ENCODE data around the gene GLT6D1. TPM values are rescaled to one million over a fixed set of nuclear protein-coding genes. Genes with fewer than 3 reads are reported as not detected.
"Not testable (repeated sequence)": the region's sequence is repeated elsewhere in the genome, so short reads cannot be mapped to it uniquely, and the experiment has no call there.

GLT6D1 gene
- total RNA-seq, 2 experiments from 2014 or later, result not detected

- CTCF ChIA-PET, result no interaction called here
- POLR2A ChIA-PET, result no interaction called here
Measured at GRCh38 chr9:135665795-135666189, 26.5 kb upstream of the GLT6D1 start.

DNA sequence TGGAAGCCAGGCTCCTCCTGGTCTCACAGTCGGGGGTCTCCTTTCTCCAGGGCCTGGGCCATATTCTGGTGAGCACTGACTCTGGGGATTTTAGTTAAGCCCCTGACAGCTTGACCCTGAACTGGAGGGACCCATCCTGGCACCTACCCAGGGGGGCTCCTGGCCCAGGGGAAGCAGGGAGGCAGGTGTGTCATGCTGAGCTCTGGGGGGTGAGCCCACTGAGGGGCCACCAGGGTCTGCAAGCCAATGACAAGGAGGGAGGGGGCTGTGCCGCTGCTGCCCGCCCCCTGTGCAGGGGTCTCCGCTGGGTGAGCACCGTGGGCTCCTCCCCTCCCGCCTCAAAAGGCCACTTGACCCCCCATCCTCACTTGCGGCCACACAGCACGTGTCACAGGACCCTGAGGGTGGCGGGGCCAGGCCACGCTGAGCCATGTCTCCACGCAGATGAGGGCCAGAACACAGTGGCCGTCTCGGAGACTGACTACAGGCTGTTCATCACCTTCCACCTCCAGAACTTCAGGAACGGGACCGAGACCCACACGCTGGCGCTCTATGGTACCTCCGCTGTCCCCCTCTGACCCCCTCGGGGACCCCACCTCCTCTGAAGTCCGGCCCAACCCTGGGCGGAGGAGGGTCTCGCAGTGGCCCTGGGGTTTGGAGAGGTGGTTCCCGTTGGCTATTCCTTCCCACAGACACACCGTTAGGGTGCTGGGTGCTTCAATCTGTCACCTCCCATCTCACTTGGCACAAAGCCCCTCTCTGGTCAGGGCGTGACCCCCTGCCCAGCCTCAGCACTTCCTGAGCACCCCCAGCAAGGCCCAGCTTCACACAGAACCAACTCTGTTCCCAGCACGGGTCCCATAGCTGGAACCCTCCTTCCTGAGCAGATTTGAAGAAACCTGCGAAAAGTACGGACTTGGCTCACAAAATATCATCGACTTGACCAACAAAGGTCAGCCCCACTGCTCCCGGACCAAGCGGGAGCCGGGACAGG, 25.8 kb upstream of the GLT6D1 start:
- ChIA-PET CTCF (no interaction called here), POLR2A (no interaction called here)

- ChIA-PET POLR2A (no interaction called here), CTCF (no interaction called here)
Measured at GRCh38 chr9:135664266-135664665, 24.9 kb upstream of the GLT6D1 start.

- POLR2A ChIA-PET, result no interaction called here
- CTCF ChIA-PET, result no interaction called here
Measured at GRCh38 chr9:135663857-135664256, 24.5 kb upstream of the GLT6D1 start.

DNA sequence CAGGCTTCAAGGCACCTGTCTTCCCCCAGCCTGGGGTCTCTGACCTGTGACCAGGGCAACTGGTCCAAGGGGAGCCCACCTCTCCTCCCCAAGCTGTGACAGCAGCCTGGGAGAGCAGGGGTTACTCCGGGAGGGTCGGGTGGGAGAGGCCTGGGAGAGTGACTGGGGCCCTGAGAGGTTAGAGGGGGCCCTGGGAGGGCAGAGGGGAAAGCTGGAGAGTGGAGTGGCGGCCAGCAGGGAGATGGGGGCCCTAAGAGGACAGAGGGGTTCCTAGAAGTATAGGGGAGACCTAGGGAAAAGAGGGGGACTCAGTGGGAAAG, 24.1 kb upstream of the GLT6D1 start:
- ChIA-PET CTCF (no interaction called here), POLR2A (no interaction called here)

DNA sequence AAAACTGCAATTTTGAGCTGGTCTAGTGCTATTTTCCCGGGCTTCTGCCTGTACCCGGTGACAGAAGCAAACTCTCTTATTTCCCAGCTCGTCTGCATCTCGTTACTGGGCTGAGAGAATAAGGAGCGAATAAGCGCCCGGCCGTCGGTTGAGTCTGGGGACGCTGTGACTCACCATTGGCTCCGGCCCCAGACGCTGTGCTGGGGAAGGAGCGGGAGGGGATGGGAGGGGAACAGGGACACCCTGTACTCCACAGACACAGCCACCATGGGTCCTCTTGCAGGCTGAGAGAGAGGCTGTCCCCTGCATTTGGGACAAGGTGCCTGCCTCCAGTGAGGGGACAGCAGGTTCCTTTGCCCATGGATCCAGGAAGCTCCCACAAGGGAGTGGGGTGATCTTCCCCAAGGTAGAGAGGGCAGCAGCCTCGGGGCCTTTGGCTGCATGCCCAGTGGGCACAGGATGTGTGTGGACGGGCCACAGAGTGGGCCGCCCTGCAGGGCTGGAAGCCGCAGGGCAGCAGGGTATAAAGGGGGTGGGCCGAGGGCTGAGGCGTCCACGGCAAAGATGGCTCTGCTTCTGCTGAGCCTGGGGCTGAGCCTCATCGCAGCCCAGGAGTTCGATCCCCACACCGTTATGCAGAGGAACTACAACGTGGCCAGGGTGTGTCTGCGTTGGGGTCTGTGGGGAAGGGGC, 23.6 kb upstream of the GLT6D1 start, which contains the start of gene LCN9:
LCN9 (plus strand) TSS at position 552 of the 693 bp plus-strand sequence; CDS start at position 565, 13 bp downstream.
- ChIA-PET POLR2A (no interaction called here), CTCF (interaction anchor here (0.6 kb wide), 1 partner anchor 273 kb away, joined by 4 read pairs; no protein-coding TSS in a partner anchor)

GRCh38 chr9:135661816-135662560, 22.6 kb upstream of the GLT6D1 start:
- POLR2A ChIA-PET, result no interaction called here
- CTCF ChIA-PET, result no interaction called here

- ChIA-PET CTCF (no interaction called here), POLR2A (no interaction called here)
Measured at GRCh38 chr9:135660407-135660806, 21.1 kb upstream of the GLT6D1 start.

GRCh38 chr9:135659252-135659651, 19.9 kb upstream of the GLT6D1 start:
- CTCF ChIA-PET, result no interaction called here
- POLR2A ChIA-PET, result no interaction called here

- CTCF ChIA-PET, result no interaction called here
- POLR2A ChIA-PET, result no interaction called here
Measured at GRCh38 chr9:135657416-135657815, 18.1 kb upstream of the GLT6D1 start.

GRCh38 chr9:135655317-135655716, 16.0 kb upstream of the GLT6D1 start:
- CTCF ChIA-PET, result no interaction called here
- POLR2A ChIA-PET, result no interaction called here

DNA sequence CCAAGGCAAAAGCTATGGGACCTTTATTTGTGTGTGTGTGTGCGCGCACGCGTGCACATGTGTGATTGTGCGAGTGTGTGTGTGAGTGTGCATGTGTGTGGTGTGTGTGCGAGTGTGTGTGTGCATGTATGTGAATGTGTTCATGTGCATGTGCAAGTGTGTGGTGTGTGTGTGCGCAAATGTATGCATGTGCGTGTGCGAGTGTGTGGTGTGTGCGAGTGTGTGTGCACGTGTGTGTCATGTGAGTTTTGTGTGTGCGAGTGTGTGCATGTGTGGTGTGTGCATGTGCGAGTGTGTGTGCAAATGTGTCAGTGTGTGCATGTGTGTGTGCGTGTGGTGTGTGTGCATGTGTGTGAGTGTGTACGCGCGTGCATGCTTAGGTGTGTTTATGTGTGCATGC, 11.1 kb upstream of the GLT6D1 start:
- CTCF ChIA-PET, result no interaction called here
- POLR2A ChIA-PET, result no interaction called here

DNA sequence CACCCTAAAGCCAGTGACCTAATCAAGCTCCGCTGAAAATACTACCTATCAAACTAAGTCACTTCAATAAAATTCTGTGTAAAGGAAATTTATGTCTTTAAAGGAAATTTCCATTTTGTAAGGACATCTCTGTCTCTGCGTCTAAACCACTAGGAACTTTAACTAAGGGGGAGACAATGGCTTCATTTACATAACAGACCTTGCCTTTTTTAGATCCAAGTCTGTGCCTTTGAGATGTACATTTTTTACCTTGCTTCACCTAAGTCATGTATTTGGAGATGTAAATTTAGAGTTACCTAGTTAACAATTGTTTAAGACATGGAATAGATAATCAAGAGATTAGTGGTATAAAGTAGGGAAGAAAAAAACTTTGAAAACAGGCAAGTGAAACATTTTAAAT, 10.2 kb upstream of the GLT6D1 start:
- POLR2A ChIA-PET, result no interaction called here
- CTCF ChIA-PET, result no interaction called here

DNA sequence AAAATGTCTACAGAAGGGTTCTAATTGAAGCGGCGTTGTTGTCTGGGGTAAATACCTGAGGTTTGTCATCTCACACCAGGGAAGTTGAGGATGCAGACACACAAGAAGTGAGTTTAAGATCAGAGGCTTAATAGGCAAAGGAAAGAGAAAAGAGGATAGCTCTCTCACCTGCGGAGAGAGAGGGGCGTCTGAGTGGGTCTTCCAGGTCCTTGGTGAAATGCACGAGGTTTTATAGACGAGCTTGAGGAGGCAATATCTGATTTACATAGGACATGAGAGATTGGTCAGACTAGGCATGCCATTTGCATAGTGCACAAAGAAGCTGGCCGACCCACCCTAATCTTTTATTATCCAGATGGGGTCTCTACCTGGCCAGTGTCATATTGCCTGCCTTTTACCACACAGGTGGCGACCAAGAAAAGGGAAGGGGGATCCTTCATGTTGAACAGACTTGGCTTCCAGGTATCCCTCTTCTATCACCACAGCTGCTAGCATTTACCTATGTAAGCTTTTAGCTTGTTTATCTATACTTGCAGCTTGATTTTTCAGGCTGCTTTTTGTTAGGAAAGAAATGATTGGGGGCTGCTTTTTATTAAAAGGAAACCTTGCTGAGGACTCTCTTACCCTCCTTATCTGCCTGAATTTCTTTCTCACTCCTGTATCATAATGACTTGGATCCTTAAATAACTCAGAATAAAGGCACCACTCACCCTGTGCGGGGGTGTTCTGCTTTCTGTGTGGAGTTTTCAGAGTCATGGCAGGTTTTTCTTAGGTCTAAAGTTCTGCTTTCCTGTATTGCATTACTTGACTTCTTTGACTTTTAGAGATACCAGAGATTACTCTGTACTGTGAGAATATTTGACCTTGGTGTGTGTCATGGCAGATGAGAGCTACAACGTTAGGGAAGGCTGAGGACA, 9.4 kb upstream of the GLT6D1 start:
- CTCF ChIA-PET, result no interaction called here
- POLR2A ChIA-PET, result no interaction called here

- CTCF ChIA-PET, result no interaction called here
- POLR2A ChIA-PET, result no interaction called here
Measured at GRCh38 chr9:135647884-135648283, 8.5 kb upstream of the GLT6D1 start.

DNA sequence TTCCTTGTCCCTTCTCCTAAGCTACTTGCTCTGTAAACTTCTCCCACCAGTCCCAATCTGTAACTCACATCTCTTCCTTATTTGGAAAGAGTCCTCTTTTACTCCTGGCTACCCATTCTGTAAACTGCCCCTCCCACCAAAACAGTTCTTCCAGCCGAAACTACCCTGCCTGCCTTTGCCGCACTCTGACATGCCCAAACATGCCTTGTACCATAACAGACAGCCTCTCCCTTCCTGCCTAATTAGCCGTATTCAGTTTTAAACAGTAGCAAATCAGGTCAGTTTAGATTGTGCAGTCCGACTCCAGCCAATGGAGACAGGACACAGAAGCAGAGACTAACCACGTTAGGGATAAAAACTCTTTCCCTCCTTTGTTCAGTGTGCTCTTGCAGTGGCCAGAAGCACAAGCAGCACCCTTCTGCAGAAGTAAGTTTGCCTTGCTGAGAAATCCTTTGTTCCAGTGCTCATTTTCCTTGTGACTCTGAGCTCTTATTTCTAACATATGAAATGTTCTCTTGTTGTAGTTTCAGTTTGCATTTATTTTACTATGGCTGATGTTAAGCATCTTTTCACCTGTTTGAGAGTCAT, 5.4 kb upstream of the GLT6D1 start:
- CTCF ChIA-PET, result no interaction called here

GRCh38 chr9:135641745-135642144, 2.4 kb upstream of the GLT6D1 start:
- POLR2A ChIA-PET, result no interaction called here
- CTCF ChIA-PET, result no interaction called here

More for the DNA sequence above, 5.4 kb upstream of the GLT6D1 start:
- POLR2A ChIA-PET, result no interaction called here

- ChIA-PET CTCF (no interaction called here), POLR2A (no interaction called here)
Measured at GRCh38 chr9:135641047-135641446, 1.7 kb upstream of the GLT6D1 start.

DNA sequence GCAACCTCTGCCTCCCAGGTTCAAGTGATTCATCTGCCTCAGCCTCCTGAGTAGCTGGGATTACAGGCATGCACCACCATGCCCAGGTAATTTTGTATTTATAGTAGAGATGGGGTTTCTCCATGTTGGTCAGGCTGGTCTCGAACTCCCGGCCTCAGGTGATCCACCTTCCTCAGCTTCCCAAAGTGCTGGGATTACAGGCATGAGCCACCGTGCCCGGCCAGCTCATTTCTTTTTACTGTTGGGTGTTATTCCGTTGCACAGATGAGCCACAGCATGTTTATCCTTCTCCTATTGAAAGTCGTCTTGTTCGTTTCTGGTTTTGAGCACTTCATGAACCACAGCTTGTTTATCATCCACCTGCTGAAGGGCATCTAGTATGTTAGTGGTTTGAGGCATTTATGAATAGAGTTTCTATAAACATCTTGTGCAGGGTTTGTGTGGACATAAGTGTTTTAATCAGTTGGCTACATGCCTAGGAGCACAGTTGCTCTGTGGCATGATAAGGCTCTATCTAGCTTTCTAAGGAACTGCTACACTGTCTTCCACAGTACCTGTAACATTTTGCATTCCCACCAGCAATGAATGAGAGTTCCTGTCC, 2.3 kb downstream of the GLT6D1 start:
- POLR2A ChIA-PET, CTCF ChIA-PET: not testable (repeated sequence)

Data from activated CD8-positive, alpha-beta memory T cell treated with anti-CD3 and anti-CD28 coated beads for 36 hours (primary cell).